ENCODE measurements around the gene OTOP1. TPM values are rescaled to one million over a fixed set of nuclear protein-coding genes. Genes with fewer than 3 reads are reported as not detected.

OTOP1 gene
- total and polyA plus RNA-seq, 10 of the 15 experiments (the other 5 are each of a cell fraction or from before 2014, with no cell fraction given): not detected

GRCh38 chr4:4195354-4195753 is 31.4 kb downstream of the OTOP1 start:
- ChIA-PET SMC1A (ENCODE audit: uncharacterized antibody, unreplicated experiment) (no interaction called here), POLR2A (no interaction called here), RAD21 (ENCODE audit: unreplicated experiment) (no interaction called here), CTCF (interaction anchor here (1.0 kb wide), 1 partner anchor 13 kb away, joined by 3 read pairs; no protein-coding TSS in a partner anchor)
- H3K4me2 ChIP-seq (ENCODE audit: control insufficient read depth, insufficient read depth): no peak overlapping the region
- H3K9ac ChIP-seq (ENCODE audit: control insufficient read depth, insufficient read depth, low read length): no peak overlapping the region
- H3K27ac ChIP-seq (ENCODE audit: control insufficient read depth, insufficient read depth): no peak overlapping the region
- no peak overlapping the region for H2AFZ ChIP-seq (ENCODE audit: control insufficient read depth, low read depth, low read length)
- no peak overlapping the region for H3K4me3 ChIP-seq
- H3K9me3 ChIP-seq (replicated peaks; ENCODE audit: control insufficient read depth, insufficient read depth, low read length): no peaks in the 10 kb centered on the region
- no peaks in the 10 kb centered on the region for H3K36me3 ChIP-seq (ENCODE audit: control insufficient read depth in 2 of 2, insufficient read depth in 2 of 2, low read length in 1 of 2)
- intact Hi-C loops (cut with micrococcal nuclease; ENCODE audit: unreplicated experiment): no loop called here
- FAIRE-seq: no peak
- 57% methylated on average over 3 of the region's 3 CpGs for WGBS (ENCODE audit: insufficient coverage, insufficient replicate concordance, low lambda C conversion rate, missing lambda C conversion rate)
- in situ Hi-C loops (cut with MboI): no loop called here
- no peaks in the 10 kb centered on the region for H3K4me1 ChIP-seq (ENCODE audit: control insufficient read depth, insufficient read depth, low read length)
- no peak for ATAC-seq
- H3K27me3 ChIP-seq (replicated peaks in 1 of 2; ENCODE audit: control insufficient read depth in 2 of 2, insufficient read depth in 2 of 2, low read length in 1 of 2): no peaks in the 10 kb centered on the region
- H4K20me1 ChIP-seq (ENCODE audit: control insufficient read depth, insufficient read depth): no peaks in the 10 kb centered on the region
- no TSS peak for BruUV-seq (replicated peaks)
- no peak for DNase-seq (ENCODE audit: low read depth, low spot score)
- H3K79me2 ChIP-seq (ENCODE audit: control insufficient read depth, insufficient read depth, low read length): no peaks in the 10 kb centered on the region
- TF ChIP-seq ZBED1 (IDR thresholded peaks at IDR 0.05; ENCODE audit: borderline replicate concordance) (no peak), LARP7 (IDR thresholded peaks at IDR 0.05) (no peak), NFIC (IDR thresholded peaks at IDR 0.05; ENCODE audit: low read depth, low read length) (no peak), RELA (IDR thresholded peaks at IDR 0.05; ENCODE audit: borderline replicate concordance, partially characterized antibody) (no peak), TAF1 (IDR thresholded peaks at IDR 0.05; ENCODE audit: borderline replicate concordance, low read depth, low read length) (no peak), CHD4 (IDR thresholded peaks at IDR 0.05) (no peak), TCF3 (IDR thresholded peaks at IDR 0.05; ENCODE audit: borderline replicate concordance, insufficient read depth, low read depth, low read length) (no peak), TARDBP (IDR thresholded peaks at IDR 0.05; ENCODE audit: borderline replicate concordance) (no peak), SREBF1 (IDR thresholded peaks at IDR 0.05; ENCODE audit: low read length) (no peak), ATF2 (IDR thresholded peaks at IDR 0.05; ENCODE audit: low read length) (no peak), ATF3 (IDR thresholded peaks at IDR 0.05; ENCODE audit: borderline replicate concordance, extremely low read depth, low read depth, low read length) (no peak), RCOR1 (conservative IDR thresholded peaks at IDR 0.05; ENCODE audit: low read depth, low read length) (no peak), FOXK2 (IDR thresholded peaks at IDR 0.05) (no peak)
- TF ChIP-seq, protein P1, sequence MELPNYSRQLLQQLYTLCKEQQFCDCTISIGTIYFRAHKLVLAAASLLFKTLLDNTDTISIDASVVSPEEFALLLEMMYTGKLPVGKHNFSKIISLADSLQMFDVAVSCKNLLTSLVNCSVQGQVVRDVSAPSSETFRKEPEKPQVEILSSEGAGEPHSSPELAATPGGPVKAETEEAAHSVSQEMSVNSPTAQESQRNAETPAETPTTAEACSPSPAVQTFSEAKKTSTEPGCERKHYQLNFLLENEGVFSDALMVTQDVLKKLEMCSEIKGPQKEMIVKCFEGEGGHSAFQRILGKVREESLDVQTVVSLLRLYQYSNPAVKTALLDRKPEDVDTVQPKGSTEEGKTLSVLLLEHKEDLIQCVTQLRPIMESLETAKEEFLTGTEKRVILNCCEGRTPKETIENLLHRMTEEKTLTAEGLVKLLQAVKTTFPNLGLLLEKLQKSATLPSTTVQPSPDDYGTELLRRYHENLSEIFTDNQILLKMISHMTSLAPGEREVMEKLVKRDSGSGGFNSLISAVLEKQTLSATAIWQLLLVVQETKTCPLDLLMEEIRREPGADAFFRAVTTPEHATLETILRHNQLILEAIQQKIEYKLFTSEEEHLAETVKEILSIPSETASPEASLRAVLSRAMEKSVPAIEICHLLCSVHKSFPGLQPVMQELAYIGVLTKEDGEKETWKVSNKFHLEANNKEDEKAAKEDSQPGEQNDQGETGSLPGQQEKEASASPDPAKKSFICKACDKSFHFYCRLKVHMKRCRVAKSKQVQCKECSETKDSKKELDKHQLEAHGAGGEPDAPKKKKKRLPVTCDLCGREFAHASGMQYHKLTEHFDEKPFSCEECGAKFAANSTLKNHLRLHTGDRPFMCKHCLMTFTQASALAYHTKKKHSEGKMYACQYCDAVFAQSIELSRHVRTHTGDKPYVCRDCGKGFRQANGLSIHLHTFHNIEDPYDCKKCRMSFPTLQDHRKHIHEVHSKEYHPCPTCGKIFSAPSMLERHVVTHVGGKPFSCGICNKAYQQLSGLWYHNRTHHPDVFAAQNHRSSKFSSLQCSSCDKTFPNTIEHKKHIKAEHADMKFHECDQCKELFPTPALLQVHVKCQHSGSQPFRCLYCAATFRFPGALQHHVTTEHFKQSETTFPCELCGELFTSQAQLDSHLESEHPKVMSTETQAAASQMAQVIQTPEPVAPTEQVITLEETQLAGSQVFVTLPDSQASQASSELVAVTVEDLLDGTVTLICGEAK (IDR thresholded peaks at IDR 0.05; ENCODE audit: borderline replicate concordance): no peak
- TF ChIP-seq, protein P2, sequence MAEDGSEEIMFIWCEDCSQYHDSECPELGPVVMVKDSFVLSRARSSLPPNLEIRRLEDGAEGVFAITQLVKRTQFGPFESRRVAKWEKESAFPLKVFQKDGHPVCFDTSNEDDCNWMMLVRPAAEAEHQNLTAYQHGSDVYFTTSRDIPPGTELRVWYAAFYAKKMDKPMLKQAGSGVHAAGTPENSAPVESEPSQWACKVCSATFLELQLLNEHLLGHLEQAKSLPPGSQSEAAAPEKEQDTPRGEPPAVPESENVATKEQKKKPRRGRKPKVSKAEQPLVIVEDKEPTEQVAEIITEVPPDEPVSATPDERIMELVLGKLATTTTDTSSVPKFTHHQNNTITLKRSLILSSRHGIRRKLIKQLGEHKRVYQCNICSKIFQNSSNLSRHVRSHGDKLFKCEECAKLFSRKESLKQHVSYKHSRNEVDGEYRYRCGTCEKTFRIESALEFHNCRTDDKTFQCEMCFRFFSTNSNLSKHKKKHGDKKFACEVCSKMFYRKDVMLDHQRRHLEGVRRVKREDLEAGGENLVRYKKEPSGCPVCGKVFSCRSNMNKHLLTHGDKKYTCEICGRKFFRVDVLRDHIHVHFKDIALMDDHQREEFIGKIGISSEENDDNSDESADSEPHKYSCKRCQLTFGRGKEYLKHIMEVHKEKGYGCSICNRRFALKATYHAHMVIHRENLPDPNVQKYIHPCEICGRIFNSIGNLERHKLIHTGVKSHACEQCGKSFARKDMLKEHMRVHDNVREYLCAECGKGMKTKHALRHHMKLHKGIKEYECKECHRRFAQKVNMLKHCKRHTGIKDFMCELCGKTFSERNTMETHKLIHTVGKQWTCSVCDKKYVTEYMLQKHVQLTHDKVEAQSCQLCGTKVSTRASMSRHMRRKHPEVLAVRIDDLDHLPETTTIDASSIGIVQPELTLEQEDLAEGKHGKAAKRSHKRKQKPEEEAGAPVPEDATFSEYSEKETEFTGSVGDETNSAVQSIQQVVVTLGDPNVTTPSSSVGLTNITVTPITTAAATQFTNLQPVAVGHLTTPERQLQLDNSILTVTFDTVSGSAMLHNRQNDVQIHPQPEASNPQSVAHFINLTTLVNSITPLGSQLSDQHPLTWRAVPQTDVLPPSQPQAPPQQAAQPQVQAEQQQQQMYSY (CRISPR knock-in tag; IDR thresholded peaks at IDR 0.05): no peak
